Heart right ventricle (tissue), 16 donors: ENCODE results near the gene LMBR1. TPM values are rescaled to one million over a fixed set of nuclear protein-coding genes. Genes with fewer than 3 reads are reported as not detected.
"Not testable (repeated sequence)": the region's sequence is repeated elsewhere in the genome, so short reads cannot be mapped to it uniquely, and the experiment has no call there.

ENCODE experiments used
- ATAC-seq, 8 donors: fragments of 200-7000 bp; cut with Tn5 transposase; one replicate each; pipeline ENCODE4 v1.9.1; 2020; ENCODE audit warnings: mild to moderate bottlenecking in 8 of 8, moderate library complexity in 8 of 8, moderate number of reproducible peaks in 1 of 8
- DNase-seq, 2 donors: peaks; one replicate each; pipeline ENCODE4 v3.0.0-alpha.2; 2020
- H3K27ac ChIP-seq, 10 donors: fragments of 200-600 bp; sonication (generic) in 2 of 10; one replicate each; pipeline versions ENCODE4 v1.5.0 to v1.8.0; 2020 to 2022; ENCODE audit warnings: mild to moderate bottlenecking in 3 of 10
- H3K27me3 ChIP-seq, 7 donors: fragments of 200-600 bp; one replicate each; pipeline ENCODE4 v1.8.0; 2021 to 2022; ENCODE audit warnings: mild to moderate bottlenecking in 2 of 7
- H3K36me3 ChIP-seq, 9 donors: fragments of 200-600 bp; sonication (generic) in 1 of 9; one replicate each; pipeline versions ENCODE4 v1.5.0 to v1.8.0; 2020 to 2022; ENCODE audit warnings: mild to moderate bottlenecking in 2 of 9
- H3K4me1 ChIP-seq, 9 donors: fragments of 200-600 bp; sonication (generic) in 1 of 9; one replicate each; pipeline versions ENCODE4 v1.5.0 to v1.8.0; 2020 to 2022; ENCODE audit warnings: mild to moderate bottlenecking in 4 of 9
- H3K4me3 ChIP-seq, 10 donors: fragments of 200-600 bp; sonication (generic) in 2 of 10; one replicate each; pipeline versions ENCODE4 v1.5.0 to v1.8.0; 2020 to 2022; ENCODE audit warnings: mild to moderate bottlenecking in 7 of 10, moderate library complexity in 2 of 10
- H3K9me3 ChIP-seq, 11 donors: fragments of 200-600 bp in 10 of 11; sonication (generic) in 2 of 11; one replicate each; pipeline versions ENCODE4 v1.5.0 to v1.8.0; 2013 to 2022; ENCODE audit warnings: mild to moderate bottlenecking in 2 of 11, control low read depth in 1 of 11, moderate library complexity in 1 of 11
- WGBS, 2 donors: extraction: QIAGEN DNeasy Blood & Tissue Kit; methylation state at CpG; one replicate each; pipeline ENCODE4 v1.1.7; 2013; ENCODE audit warnings: inconsistent platforms in 1 of 2; 5-methylcytosine and 5-hydroxymethylcytosine counted together
- intact Hi-C, 10 donors: fragments of 100-400 bp; cut with DNase I; formaldehyde crosslinking; loops; one replicate each; pipeline versions ENCODE4 v1.11.1 to v1.14.2; 2022
- polyA plus RNA-seq, 2 donors: library from polyadenylated mRNA; stranded (reverse); fragments of 200-250 nt; gene quantifications; one replicate each; pipeline ENCODE4 v1.2.3, GENCODE V29; 2013
- total RNA-seq, 10 donors: library from RNA; stranded (reverse); fragmentation: NEBNext Ultra II Directional in 3 of 10; extraction: Animal tissue kit (Norgen Biotek cat#: 25700) in 3 of 10; gene quantifications; one replicate each; pipeline versions ENCODE4 v1.2.1 to v1.2.4, GENCODE V29; 2021 to 2023
- TF ChIP-seq, protein P1 (sequence below), 9 donors: fragments of 200-600 bp; sonication (generic) in 2 of 9; IDR thresholded peaks; one replicate each; pipeline versions ENCODE4 v1.5.0 to v1.8.0; 2021 to 2022; ENCODE audit warnings: antibody characterized with exemption in 9 of 9, mild to moderate bottlenecking in 5 of 9, moderate library complexity in 1 of 9
- donor health status: Arrhythmogenic right ventricular cardiomyopathy.
- donor health status: ischemic (EF 13 %, LVEDD 7.1; RV severe dilation, severe dysfunction).
- donor health status: healthy with polysubstance abuse.
- donor health status: DM: no; HTN: yes; CAD: no.
- donor health status: DM: no; HTN: no; CAD: no.
- donor health status: ischemic (EF 25% LVEDD 6.9; RV normal size, moderate dysfunction).
- donor health status: ischemic (EF 25% LVEDD 5.7; RV mildly dilated, moderate dysfunction).
- donor health status: healthy.
- donor health status: DM: yes; HTN: yes; CAD: no.
- donor health status: Ischemic cardiomyopathy.
- donor health status: ischemic (EF 35%, LVEDD 5.7; RV mildly dilated, moderate dysfunction).
- donor health status: nonischemic (EF 11% LVEDD 7.7; RV severe dilation, severe dysfunction).
- donor health status: DM: yes; HTN: yes; CAD: no.
- donor health status: PGD.
- donor health status: ischemic (EF 29% LVEDD 5.4; RV normal size, mild dysfunction).
- donor health status: nonischemic (EF 23%, LVEDD 6.1; RV moderate dilation, normal function).

The LMBR1 gene
- total and polyA plus RNA-seq, 12 donors, result 9.0 to 45.5 (median 37.5) TPM

DNA sequence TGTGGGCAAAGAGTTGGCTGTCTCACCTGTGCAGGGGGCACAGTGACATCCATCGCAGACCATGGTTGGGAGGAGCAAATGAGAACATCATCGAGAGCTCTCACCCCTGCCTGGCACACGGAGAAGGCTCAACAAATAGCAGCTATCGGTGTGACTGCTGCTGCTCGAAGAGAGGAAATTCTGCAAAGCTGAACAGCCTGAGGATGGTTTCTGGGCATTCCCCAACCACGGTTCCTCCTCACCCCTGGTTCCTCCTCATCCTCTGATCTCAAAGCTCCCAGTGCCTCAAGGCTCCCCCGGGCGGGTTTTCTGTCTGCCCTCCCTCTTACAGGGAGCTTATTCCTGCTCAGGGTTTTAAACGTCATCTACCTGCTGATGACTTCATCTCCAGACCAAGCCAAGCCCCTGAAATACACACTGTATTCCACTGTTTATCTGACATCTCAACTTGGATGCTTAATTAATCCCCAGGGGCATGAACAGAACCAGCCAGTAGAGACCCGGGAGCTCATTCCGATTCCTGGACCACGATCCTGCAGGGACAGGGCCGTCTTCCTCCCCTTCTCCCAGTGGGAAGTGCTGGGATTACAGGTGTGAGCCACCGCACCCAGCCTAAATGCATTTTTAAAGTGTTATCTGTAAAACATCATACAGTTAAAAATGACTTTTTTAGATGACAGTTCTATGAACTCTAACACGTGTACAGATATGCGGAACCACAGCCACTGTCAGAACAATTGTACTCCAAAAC lies 37.0 kb upstream of the LMBR1 start:
- H3K9me3 ChIP-seq, result no peaks in the 10 kb centered on the region
- TF ChIP-seq, protein P1, sequence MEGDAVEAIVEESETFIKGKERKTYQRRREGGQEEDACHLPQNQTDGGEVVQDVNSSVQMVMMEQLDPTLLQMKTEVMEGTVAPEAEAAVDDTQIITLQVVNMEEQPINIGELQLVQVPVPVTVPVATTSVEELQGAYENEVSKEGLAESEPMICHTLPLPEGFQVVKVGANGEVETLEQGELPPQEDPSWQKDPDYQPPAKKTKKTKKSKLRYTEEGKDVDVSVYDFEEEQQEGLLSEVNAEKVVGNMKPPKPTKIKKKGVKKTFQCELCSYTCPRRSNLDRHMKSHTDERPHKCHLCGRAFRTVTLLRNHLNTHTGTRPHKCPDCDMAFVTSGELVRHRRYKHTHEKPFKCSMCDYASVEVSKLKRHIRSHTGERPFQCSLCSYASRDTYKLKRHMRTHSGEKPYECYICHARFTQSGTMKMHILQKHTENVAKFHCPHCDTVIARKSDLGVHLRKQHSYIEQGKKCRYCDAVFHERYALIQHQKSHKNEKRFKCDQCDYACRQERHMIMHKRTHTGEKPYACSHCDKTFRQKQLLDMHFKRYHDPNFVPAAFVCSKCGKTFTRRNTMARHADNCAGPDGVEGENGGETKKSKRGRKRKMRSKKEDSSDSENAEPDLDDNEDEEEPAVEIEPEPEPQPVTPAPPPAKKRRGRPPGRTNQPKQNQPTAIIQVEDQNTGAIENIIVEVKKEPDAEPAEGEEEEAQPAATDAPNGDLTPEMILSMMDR (IDR thresholded peaks at IDR 0.05), result no peak
- H3K4me3 ChIP-seq, result no peak overlapping the region
- H3K27ac ChIP-seq, result no peak overlapping the region
- no peak for ATAC-seq
- H3K4me1 ChIP-seq, result no peaks in the 10 kb centered on the region
- intact Hi-C loops, result no loop called here
- H3K27me3 ChIP-seq, result peaks cover 0 to 10% (median 0%) of the 10 kb centered on the region in 7 donors
- 71 to 72% methylated on average over 16 of the region's 16 CpGs for WGBS, 2 donors
- H3K36me3 ChIP-seq, result no peaks in the 10 kb centered on the region
- no peak for DNase-seq

DNA sequence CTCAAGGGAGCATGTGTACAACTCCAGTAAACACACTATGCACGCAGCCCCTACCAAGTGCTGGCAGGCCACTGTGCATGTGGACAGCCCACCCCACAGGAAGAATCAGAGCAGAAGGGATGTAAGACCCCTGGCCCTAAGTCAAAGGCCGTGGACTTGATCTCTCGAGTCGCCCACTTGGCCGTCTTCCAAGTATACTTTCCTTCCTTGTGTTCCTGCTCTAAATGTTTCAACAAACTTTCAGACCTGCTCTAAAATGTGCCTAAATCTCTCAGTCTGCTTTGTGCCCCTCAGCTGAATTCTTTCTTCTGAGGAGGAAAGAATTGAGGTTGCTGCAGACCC lies 35.4 kb upstream of the LMBR1 start:
- ATAC-seq, result no peak
- Histone ChIP-seq H3K4me1 (no peaks in the 10 kb centered on the region), H3K27ac (no peak overlapping the region), H3K9me3 (no peaks in the 10 kb centered on the region), H3K36me3 (no peaks in the 10 kb centered on the region), H3K27me3 (peaks cover 0 to 10% (median 0%) of the 10 kb centered on the region in 7 donors), H3K4me3 (no peak overlapping the region)
- DNase-seq, result no peak
- intact Hi-C loops, result no loop called here
- TF ChIP-seq, protein P1 (IDR thresholded peaks at IDR 0.05), result no peak
- 44 to 54% methylated on average over 5 of the region's 5 CpGs for WGBS, 2 donors

DNA sequence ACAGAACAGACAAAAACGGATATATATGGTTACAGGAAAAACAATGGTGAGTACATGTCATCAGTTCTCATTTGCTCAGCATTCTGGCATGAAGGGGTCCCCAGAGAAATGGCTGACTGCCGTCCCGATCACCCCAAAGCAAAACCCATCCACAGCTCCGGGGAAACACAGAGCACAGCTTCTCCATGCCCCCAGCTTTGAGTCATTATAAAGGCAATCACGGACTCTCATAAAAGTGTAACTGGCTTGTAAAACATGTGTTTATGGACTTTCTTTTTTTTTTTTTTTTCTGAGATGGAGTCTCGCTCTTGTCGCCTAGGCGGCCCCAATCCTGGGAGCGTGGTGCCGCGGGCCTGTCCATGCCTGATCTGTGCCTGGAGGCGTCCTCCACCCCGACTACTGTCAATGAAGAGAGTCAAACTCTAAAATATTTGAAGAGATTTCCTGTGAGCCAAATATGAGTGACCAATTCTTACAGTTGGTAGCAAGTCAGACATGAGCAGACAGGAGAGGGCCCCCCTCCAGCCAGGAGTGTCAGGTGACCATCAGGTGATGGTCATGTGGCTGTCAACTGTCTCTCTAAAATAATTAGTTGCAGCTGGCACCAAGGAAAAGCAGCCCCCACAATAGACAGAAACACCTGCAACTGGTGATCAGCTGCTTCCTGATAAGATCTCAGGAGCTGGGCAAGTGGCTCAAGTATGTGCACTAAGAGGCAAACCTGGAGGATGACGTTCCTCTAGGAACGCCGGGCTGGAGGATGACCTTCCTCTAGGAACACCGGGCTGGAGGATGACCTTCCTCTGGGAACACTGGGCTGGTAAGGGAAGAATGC lies 34.8 kb upstream of the LMBR1 start:
- Histone ChIP-seq H3K27me3 (peaks cover 0 to 10% (median 0%) of the 10 kb centered on the region in 7 donors), H3K36me3 (no peaks in the 10 kb centered on the region), H3K9me3 (no peaks in the 10 kb centered on the region), H3K4me1 (no peaks in the 10 kb centered on the region), H3K27ac (no peak overlapping the region), H3K4me3 (no peak overlapping the region)
- intact Hi-C loops, result no loop called here
- WGBS, 2 donors, result 71 to 75% methylated on average over 17 of the region's 17 CpGs
- DNase-seq (no peak), ATAC-seq (no peak)
- TF ChIP-seq, protein P1 (IDR thresholded peaks at IDR 0.05), result no peak

DNA sequence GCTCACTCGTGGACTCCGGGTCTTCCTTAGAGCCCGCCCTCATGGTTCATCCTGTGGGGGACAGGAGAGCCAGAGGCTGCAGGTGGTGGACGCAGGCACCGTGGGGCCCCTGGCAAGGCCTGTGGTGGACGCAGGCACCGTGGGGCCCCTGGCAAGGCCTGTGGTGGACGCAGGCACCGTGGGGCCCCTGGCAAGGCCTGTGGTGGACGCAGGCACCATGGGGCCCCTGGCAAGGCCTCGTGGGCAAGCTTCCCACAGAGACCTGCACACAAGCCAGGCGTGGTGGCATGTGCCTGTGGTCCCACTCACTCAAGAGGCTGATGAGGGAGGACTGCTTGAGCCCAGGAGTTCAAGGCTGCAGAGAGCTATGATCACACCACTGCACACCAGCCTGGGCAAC lies 32.8 kb upstream of the LMBR1 start:
- peaks cover 0 to 10% (median 0%) of the 10 kb centered on the region in 7 donors for H3K27me3 ChIP-seq
- DNase-seq, H3K4me3 ChIP-seq, H3K4me1 ChIP-seq, ATAC-seq, H3K27ac ChIP-seq, intact Hi-C loops, H3K36me3 ChIP-seq, H3K9me3 ChIP-seq: not testable (repeated sequence)
- 89 to 91% methylated on average over 12 of the region's 12 CpGs for WGBS, 2 donors

DNA sequence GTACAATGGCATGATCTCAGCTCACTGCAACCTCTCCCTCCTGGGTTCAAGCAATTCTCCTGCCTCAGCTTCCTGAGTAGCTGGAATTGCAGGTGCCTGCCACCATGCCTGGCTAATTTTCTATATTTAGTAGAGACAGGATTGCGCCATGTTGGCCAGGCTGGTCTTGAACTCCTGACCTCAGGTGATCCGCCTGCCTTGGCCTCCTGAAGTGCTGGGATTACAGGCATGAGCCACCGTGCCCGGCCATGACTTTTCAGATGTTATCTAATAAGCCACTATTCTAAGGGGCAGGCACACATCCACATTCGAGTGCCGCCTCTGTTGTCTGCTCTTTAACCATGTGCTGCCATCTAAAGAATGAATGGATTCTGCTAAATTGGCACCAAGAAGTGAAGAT lies 29.3 kb upstream of the LMBR1 start:
- H3K4me1 ChIP-seq, intact Hi-C loops, H3K27ac ChIP-seq, H3K9me3 ChIP-seq, DNase-seq, ATAC-seq, H3K4me3 ChIP-seq, H3K36me3 ChIP-seq, H3K27me3 ChIP-seq: not testable (repeated sequence)
- WGBS, 2 donors, result 74 to 75% methylated on average over 6 of the region's 6 CpGs

DNA sequence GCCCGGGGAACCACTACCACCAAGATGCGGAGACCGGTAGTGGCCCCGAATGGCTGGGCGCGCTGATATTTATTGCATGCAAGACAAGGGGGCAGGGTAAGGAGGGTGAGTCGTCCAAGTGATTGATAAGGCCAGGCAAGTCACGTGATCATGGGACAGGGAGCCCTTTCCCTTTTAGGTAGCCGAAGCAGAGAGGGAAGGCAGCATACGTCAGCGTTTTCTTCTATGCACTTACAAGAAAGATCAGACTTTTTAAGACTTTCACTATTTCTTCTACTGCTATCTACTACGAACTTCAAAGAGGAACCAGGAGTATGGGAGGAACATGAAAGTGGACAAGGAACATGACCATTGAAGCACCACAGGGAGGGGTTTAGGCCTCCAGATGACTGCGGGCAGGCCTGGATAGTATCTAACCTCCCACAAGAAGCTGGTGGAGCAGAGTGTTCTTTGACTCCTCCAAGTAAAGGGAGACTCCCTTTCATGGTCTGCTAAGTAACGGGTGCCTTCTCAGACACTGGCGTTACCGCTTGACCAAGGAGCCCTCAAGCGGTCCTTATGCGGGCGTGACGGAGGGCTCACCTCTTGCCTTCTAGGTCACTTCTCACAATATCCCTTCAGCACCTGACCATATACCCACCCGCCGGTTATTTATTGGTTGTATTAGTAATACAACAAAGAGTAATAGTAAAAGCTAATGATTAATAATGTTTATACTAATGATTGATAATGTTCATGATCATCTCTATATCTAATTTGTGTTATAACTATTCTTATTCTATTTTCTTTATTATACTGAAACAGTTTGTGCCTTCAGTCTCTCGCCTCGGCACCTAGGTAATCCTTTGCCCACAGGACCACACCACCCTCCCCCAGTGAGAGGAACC lies 27.7 kb upstream of the LMBR1 start:
- H3K36me3 ChIP-seq, H3K4me1 ChIP-seq, H3K4me3 ChIP-seq, intact Hi-C loops, DNase-seq, H3K27ac ChIP-seq, H3K9me3 ChIP-seq, ATAC-seq: not testable (repeated sequence)
- WGBS, 2 donors, result 83 to 86% methylated on average over 24 of the region's 24 CpGs
- peaks cover 0 to 20% (median 0%) of the 10 kb centered on the region in 7 donors for H3K27me3 ChIP-seq
